ENCODE measurements around the gene OR2V2. TPM values are rescaled to one million over a fixed set of nuclear protein-coding genes. Genes with fewer than 3 reads are reported as not detected.

Gene OR2V2
- total RNA-seq, 2 donors from 2014 or later, result not detected

- DNase-seq (peak; percentile 74), ATAC-seq (peak; percentile 79 to 80)
- intact Hi-C loops (cut with DNase I), result no loop called here
These were observed 34.5 kb downstream of the OR2V2 start for GRCh38 chr5:181181650-181182565.

- ATAC-seq (no peak), DNase-seq (peak; percentile 9)
- intact Hi-C loops (cut with DNase I), result no loop called here
These were observed 35.3 kb downstream of the OR2V2 start for GRCh38 chr5:181182651-181183050.

GRCh38 chr5:181184845-181185216 lies 37.4 kb downstream of the OR2V2 start:
- intact Hi-C loops (cut with DNase I), result loop anchor here in 1 of 2 donors (5.0 kb wide), 1 partner anchor 77 kb away; the partner anchor contains the start of gene TRIM52
- ATAC-seq (no peak), DNase-seq (no peak)

GRCh38 chr5:181185560-181185959 lies 38.2 kb downstream of the OR2V2 start:
- intact Hi-C loops (cut with DNase I), result loop anchor here in 1 of 2 donors (5.0 kb wide), 1 partner anchor 77 kb away; the partner anchor contains the start of gene TRIM52
- ATAC-seq (no peak), DNase-seq (no peak)

- DNase-seq (no peak), ATAC-seq (no peak)
- intact Hi-C loops (cut with DNase I), result loop anchor here in 1 of 2 donors (5.0 kb wide), 1 partner anchor 76 kb away; the partner anchor contains the start of gene TRIM52
These were observed 38.6 kb downstream of the OR2V2 start for GRCh38 chr5:181186022-181186421.

- intact Hi-C loops (cut with DNase I), result loop anchor here in 1 of 2 donors (5.0 kb wide), 1 partner anchor 75 kb away; the partner anchor contains the start of gene TRIM52
- ATAC-seq, result no peak
These were observed 39.7 kb downstream of the OR2V2 start for GRCh38 chr5:181186986-181187499.

GRCh38 chr5:181187500-181188213 lies 40.3 kb downstream of the OR2V2 start:
- ATAC-seq (peak; percentile 6 to 10), DNase-seq (peak; percentile 82)
- intact Hi-C loops (cut with DNase I), result loop anchor here in 1 of 2 donors (5.0 kb wide), 1 partner anchor 75 kb away; the partner anchor contains the start of gene TRIM52

More at GRCh38 chr5:181186986-181187499, 39.7 kb downstream of the OR2V2 start:
- no peak for DNase-seq

- peak; percentile 61 for DNase-seq
- intact Hi-C loops (cut with DNase I), result loop anchor here in 1 of 2 donors (5.0 kb wide), 1 partner anchor 73 kb away; the partner anchor contains the start of gene TRIM52
- peak; percentile 11 to 30 for ATAC-seq
These were observed 41.4 kb downstream of the OR2V2 start for GRCh38 chr5:181188700-181189362.

GRCh38 chr5:181189363-181189961 lies 42.1 kb downstream of the OR2V2 start:
- intact Hi-C loops (cut with DNase I), result loop anchor here in 1 of 2 donors (5.0 kb wide), 1 partner anchor 73 kb away; the partner anchor contains the start of gene TRIM52
- ATAC-seq (peak in 1 of 2 donors; percentile 4), DNase-seq (no peak)

GRCh38 chr5:181189962-181190710 lies 42.8 kb downstream of the OR2V2 start:
- no peak for ATAC-seq
- DNase-seq, result peak; percentile 49
- intact Hi-C loops (cut with DNase I), result loop anchor here (2.0 to 5.0 kb wide), 2 partner anchors 33 to 72 kb away; partner anchors contain the start of genes TRIM41 (in 1 of the 2) and TRIM52 (in 1 of the 2)

- ATAC-seq (peak; percentile 6 to 14), DNase-seq (peak; percentile 62)
- intact Hi-C loops (cut with DNase I), result loop anchor here (1.0 to 2.0 kb wide), 3 partner anchors 15 to 32 kb away; partner anchors contain the start of gene TRIM41 (in 1 of the 2)
These were observed 43.5 kb downstream of the OR2V2 start for GRCh38 chr5:181190711-181191525.

GRCh38 chr5:181191526-181192336 lies 44.3 kb downstream of the OR2V2 start:
- DNase-seq (peak; percentile 95), ATAC-seq (peak; percentile 81 to 84)
- intact Hi-C loops (cut with DNase I), result loop anchor here (1.0 to 2.0 kb wide), 3 partner anchors 15 to 31 kb away; partner anchors contain the start of gene TRIM41 (in 1 of the 2)

- intact Hi-C loops (cut with DNase I), result no loop called here
- no peak for DNase-seq
- no peak for ATAC-seq
These were observed 45.1 kb downstream of the OR2V2 start for GRCh38 chr5:181192337-181193046.

- DNase-seq (peak; percentile 6), ATAC-seq (no peak)
- intact Hi-C loops (cut with DNase I), result no loop called here
These were observed 46.3 kb downstream of the OR2V2 start for GRCh38 chr5:181193656-181194055.
